ENCODE measurements around the gene OR2T6.
A peak's percentile ranks its signal among the peaks of the same experiment; 100 is the strongest.
"Not testable (repeated sequence)": the region's sequence is repeated elsewhere in the genome, so short reads cannot be mapped to it uniquely, and the experiment has no call there.

The OR2T6 gene, protein sequence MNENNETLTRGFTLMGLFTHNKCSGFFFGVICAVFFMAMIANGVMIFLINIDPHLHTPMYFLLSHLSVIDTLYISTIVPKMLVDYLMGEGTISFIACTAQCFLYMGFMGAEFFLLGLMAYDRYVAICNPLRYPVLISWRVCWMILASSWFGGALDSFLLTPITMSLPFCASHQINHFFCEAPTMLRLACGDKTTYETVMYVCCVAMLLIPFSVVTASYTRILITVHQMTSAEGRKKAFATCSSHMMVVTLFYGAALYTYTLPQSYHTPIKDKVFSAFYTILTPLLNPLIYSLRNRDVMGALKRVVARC
- 0 reads per million in 3 experiments for total RNA-seq

DNA sequence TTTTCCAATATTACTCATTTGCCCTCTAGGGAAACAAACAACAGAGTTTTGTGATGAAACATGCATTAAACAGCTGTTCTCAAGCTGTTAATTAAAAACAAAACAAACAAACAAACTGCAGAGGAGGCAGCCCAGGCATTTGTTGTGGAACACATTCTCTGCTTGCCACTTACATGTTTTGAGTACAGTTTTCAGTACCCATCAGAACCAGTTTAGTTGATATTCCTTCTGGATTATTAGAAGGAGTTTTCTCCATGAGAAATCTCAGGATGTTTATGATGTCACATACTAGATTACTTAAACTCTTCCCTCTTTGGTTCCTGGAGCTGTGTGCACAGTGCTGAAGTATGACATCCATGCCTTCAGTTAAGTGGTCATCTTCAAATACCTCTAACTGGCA is at the start of gene OR2T6:
OR2T6 (plus strand) TSS at position 301 of the 400 bp plus-strand sequence. CDS start 11,863 bp downstream, outside the sequence.
- DNase-seq, result no peak

DNA sequence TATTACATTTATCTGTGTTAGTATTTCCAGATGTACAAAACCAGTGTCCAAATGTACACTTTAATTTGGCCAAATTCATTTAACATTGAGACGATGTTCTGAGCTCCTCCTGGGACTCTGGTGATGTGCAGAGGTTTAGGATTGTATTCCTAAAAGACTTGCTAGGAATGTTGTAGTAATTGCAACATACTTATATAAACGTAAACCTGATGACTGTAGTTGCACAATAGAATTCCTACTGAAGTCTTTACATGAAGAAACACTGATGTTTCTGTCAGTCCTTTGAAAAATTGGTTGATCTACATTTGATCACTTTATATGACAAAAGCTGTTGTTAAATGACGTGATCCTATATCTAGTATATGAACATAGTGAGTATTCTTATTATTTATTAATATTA is 32.1 kb upstream of the OR2T6 start:
- DNase-seq, result no peak

DNA sequence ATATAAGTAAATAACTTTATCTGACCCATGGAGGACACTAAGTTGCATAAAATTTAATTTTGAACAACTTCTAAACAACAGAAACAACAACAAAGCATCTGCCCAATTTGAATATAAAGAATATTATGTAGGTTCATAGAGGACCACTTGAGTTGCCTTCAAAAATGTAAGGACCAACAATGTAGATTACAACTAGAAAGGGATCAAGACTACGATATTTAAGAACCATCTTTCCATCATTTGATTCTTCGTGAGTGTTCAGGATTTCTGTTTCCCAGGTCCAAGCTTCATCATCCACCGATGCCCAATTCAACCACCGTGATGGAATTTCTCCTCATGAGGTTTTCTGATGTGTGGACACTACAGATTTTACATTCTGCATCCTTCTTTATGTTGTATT is 27.1 kb upstream of the OR2T6 start, which contains the start of gene OR14C36:
OR14C36 (plus strand) TSS at position 301 of the 400 bp plus-strand sequence; CDS start at position 301, 0 bp downstream.
- DNase-seq, result no peak

DNA sequence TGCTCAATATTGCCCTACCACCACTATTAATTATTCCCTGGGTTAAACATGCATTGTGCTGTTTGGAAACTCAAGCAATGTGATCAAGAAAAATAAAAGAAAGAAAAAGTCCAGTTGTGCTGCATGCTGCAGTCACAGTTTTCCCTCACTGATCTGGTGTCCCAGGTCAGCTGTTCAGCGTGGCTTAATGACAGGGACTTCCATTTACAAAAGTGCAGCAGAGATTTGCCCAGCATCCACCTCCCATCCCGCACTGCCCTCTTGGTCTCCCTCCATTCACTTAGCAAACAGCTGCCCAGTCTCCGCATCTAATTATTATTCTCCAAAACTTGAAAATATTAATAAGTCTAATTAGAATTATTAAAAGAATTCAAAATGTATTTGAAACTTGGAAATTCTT is 16.1 kb upstream of the OR2T6 start:
- no peak for DNase-seq

DNA sequence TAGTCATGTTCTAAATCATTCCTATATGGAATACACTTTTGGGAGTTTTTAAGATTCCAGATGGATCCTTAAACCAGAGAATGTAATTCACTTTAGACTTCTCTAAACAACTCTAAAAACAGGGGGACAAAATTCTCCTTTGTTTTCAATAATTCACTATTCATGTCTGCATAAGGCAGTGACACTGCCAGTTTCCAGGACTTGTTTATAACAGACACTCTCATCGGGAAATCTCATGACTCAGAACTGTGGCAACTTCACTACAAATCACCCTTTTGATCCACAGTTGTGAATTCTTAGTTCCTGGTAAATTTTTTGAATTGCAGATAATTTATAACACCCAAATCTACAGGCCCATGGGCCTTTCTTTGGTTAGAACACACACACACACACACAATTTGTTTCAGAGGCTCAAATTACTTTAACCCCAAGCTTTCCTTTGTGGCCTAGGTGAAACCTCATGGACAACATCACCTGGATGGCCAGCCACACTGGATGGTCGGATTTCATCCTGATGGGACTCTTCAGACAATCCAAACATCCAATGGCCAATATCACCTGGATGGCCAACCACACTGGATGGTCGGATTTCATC is 14.3 kb upstream of the OR2T6 start, which contains the start of gene OR2T4:
OR2T4 (plus strand) TSS at position 545 of the 595 bp plus-strand sequence; CDS start at position 545, 0 bp downstream.
- no peak for DNase-seq

DNA sequence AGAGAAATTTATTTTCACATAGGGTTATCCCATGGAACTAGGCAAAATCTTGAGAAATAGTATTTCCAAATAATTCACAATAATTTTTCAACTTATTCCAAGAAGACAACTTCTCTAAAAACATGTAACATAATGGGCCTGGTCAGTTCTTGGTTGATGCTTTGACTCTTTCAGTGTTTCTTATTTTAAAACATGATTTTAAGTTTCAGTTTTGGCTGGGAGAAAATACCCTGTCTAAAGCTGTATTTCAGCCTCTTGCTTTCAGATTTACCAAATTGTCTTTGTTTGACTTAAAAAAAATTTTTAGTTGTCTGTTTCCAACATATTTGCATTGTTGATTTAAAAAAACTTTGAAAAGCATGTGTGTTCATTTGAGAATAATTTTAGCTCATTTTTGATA is 8.9 kb upstream of the OR2T6 start:
- no peak for DNase-seq

DNA sequence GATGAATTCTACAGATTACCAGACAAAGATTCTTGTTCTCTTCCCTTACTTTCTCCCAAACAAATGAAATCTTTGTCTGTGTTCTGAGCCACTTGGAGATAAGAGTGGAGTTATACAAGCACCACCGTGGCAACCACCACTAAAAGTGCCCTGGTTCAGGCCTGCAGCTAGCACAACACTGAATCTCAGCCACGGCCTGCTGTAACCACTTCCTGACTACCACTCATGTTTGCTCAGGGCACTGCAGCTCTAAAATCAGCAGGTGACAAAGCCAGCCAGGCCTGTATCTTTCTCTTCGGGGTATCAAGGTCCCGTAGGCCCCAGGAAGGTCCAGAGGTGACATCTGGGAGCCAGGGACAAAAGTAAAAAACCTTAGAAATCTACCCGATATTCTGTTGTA is 3.2 kb upstream of the OR2T6 start:
- DNase-seq, result no peak

DNA sequence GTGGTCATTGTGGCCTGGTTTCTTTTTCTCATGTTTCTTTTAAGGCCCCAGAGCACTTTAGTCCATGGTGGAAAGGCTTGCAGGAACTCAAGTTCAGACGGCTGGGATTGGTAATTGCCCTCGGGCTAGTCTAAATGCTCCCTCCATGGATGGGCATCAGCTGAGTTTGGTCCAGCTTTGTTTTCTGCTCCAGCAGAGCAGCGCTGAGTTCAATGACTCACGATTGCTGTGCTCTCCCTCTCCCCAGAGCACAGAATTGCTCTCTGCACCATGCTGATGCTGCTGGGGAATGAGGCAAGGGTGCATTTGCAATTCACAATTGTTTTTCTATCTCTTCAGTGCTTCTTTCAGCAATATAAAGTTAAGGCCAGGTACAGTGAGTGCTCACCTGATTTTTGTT is 1.8 kb upstream of the OR2T6 start:
- DNase-seq, result no peak

DNA sequence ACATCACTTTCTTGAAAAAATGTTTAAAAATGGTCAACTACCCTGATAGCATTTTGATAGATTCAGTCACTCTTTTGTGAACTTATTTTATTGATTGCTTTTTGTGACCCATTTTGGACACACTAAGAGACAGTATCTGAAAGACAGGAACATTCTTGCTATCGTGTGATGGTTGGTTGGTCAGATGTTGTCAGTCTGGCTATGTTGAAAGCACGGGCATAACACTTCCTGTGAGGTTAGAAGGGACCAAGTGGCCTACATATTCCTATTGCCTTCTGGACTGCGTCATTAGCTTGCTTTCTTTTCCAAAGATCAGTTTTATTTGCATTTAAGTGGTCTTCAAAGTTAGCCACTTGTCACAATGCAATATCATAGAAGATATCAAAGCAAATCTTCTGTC is 1.4 kb downstream of the OR2T6 start:
- no peak for DNase-seq

DNA sequence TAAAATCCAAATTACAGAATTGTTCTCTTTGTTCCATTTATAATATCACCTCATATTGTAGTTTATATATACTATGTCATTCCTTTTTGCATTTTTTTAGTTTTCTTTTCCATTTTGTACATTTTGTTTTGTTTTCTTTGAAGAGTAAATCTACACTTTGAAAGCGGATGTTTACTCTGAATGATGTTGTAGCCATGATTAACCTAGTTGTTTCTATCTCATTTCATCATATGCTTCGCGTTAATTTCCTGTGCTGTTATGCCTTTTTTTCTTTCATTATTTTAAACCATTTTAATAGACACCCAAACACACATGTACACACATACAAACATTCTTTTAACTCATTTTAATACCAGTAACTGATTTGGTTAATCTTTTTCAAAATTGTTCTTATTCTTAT is 5.3 kb downstream of the OR2T6 start:
- DNase-seq, result no peak

DNA sequence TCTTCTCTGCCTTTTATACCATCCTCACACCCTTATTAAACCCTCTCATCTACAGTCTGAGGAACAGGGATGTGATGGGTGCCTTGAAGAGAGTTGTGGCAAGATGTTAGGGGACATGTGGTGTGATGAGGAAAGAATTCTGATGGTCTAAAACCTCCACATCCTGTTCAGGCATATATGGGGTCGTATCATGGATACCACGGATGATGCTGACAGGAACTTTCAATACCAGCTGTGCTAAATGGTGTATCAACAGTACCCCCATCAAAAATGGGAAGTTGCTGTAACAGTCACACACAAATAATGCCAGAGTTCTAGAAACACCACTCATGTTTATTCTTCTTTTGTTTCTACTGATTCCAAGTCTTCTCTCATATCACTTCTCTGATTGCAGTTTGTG is 12.9 kb downstream of the OR2T6 start:
- no peak for DNase-seq

DNA sequence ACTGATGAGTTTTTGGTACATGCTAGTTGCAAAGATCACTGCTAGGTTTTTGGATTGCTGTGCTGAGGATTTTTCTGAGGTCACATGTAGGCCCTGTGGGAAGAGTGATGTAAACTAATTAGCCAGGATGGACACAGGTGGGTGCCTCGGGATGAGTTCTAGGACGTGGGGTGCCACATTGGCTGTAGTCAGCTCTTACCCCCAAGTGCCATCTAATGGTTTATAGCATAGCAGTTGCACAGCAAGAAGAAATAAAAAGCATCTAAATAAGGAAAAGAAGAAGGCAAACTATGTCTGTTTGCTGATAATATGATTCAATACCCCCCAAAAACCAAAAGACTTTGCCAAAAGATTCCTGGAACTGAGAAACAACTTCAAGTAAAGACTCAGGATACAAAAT is 17.5 kb downstream of the OR2T6 start:
- DNase-seq, result no peak

DNA sequence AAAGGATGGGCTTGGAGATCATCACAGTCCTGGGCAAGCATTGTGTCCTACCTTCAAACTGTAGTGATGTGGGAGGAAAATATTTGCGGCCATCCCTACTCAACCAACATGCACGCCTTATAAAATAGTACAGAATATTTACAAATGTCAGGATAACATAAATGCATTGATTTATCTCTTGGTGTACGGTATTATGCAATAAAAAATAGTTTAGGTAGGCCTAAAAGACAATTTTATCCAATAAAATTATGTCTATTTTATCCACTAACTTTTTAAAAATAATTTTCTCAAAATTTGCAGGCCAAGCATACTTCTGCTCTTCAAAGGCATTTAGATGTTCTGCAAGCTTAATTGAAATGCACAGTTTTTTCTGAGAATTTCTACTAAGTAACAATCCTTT is 27.2 kb downstream of the OR2T6 start, which contains the start of gene OR2T1:
OR2T1 (plus strand) TSS at position 301 of the 400 bp plus-strand sequence. CDS start 3,100 bp downstream, outside the sequence.
- no peak for DNase-seq

DNA sequence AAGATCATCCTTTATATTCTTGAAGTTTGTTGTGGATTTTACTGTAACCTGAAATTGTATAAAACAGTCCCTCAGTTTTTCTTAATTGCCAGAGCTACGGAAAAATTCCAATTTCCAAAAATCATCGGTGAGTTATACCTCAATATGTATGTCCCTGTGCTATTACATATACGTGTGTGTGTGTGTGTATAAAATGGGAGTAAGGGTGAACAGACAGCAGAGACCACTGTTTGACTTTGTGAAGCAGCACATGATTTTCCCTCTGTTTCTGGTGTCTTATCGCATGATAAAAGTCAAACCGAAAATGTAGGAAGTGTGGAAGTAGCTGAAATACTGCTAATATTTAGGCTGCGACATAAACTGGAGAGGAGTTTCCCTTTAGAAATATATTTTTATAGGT is 28.5 kb downstream of the OR2T6 start:
- peak; percentile 17 for DNase-seq

DNA sequence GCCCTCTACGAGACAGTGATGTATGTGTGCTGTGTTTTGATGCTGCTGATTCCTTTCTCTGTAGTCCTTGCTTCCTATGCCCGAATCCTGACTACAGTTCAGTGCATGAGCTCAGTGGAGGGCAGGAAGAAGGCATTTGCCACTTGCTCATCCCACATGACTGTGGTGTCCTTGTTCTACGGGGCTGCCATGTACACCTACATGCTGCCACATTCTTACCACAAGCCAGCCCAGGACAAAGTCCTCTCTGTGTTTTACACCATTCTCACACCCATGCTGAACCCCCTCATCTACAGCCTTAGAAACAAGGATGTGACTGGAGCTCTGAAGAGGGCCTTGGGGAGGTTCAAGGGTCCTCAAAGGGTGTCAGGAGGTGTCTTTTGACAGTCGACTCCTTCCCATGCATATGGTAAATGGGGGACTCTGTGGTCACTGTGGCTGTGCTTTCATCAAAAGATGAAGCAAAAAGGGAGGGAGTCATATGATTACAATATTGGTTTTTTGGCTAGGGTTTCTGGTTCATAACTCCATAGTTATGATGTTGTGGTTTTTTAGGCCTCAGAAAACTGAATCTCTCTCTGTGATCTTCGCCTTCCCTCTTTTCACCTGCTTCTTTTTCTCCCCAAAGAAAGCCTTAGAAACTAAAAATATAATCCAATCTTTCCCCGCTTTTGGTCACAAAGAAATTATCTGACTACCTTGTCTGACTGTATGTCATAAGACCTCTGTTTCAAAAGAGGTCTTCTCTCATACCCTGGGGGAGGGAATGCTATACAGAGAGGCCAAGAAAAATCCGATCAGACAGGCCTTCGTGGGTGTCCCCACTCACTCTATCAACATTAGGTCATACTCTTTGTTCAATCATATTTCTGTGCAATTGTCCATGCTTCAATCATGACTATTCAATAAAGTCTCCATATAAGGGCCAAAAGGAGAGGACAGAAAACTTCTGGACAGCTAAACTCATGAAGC is 31.5 kb downstream of the OR2T6 start:
- DNase-seq, result no peak

DNA sequence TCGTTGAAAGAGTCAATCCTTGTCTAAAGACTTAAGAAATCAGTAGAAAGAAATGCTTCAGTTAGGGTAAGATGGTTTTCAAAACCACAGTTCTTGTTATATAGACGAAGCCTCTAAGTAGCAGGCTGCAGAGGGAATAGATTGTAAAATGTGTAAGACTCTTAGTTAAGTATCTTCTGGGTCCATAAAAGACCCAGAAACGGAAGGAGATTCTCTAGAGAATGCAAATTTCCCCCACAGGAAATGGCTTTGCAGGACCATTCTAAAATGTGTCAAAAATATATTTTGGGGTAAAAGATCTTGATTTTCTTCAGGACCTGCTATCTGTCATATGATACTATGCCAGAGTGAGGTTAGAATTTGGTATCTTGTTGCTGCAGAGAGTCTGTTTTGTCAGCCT is 40.7 kb downstream of the OR2T6 start:
- no peak for DNase-seq

DNA sequence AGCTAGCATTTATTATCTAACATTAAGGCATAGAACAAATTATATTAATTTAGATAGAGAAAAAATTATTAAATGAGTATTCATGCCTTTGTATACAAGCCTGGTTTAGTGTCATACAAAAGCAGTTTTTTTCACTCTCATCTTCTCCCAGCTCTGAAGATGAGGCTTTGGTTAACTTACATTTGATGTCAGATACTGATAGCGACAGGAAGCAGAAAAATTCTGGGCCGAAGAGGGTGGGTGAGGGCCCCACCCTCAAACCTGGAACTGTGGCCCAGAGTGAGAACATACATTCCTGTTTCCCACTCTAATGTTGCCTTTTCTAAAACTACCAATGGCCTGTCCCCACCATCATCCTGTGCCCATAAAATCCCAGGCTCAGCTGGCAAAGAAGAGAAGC is 42.3 kb downstream of the OR2T6 start:
- DNase-seq, result no peak

DNA sequence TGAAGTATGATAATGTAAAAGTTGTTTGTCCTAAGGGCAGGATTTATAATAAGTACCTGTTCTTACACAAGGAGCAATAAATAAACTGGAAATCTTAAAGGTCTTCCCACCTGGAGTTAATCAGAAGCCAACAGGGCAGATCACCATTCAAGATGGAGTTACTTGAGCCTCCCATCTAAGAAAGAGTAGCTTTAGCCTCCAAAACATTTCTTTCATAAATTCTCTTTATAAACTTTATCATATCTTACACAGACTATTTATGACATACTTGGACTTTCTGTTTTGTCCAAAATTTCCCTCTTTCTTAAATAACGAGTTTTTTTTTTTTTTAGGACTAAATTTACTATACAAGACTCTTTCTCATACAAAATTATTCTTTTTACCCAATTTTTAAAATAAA is 45.8 kb downstream of the OR2T6 start:
- DNase-seq, result no peak

DNA sequence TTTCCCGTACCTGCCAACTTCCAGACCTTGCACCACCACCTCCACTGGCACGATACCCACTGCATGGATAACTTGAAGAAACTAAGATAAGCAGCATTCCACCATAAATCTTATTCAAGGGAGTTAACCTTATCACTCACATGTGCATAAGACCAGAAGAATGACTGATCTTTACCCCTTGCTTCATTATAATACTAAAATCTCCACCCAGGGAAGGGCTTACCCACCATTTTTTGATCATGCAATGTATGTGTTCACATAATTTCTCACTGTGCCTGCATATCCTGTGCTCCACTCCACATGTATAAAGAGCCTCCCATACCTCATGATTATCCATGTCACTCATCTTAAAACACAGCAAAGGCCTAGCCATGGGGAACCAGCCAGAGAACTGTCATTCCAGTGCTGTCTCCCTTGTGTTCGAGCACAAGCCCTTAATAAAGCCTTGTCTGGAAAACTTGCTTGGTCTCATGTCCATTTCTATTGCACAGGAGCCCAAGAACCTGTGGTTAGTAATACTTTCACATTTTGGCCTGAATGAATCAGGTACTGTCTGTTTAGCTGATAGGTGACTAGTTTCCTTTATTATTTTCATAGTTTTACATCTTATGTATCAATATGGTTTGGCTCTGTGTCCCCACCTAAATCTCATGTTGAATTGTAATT is 52.1 kb downstream of the OR2T6 start:
- not testable (repeated sequence) for DNase-seq

DNA sequence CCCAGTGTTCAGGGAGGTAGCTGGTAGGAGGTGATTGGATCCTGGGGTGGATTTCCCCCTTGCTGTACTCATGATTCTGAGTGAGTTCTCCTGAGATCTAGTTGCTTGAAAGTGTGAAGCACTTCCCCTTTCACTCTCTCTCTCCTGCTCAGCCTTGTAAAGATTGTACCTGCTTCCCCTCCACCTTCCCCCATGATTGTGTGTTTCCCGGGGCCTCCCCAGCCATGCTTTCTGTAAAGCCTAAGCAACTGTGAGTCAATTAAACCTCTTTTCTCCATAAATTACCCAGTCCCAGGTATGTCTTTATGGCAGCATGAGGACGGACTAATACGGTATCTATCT is 52.6 kb downstream of the OR2T6 start:
- not testable (repeated sequence) for DNase-seq

DNA sequence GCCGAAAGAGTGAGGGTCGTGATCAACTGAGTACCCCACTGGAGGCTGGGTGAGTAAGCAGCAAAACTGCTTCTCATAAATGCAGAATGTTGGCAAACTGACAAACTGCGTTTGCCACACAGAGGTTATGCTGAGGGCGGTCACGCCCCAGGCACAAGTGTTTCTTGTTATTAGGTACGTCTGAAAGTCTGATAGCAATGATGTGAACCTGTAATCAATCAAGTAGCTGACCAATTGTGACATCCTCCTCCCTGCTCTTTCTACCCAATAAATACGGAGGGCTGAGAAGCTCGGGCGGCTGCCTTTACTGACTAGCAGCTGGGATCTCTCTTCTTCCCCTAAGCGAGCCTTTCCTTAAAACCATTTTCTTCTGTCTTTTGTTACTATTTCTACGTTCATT is 56.1 kb downstream of the OR2T6 start:
- not testable (repeated sequence) for DNase-seq

DNA sequence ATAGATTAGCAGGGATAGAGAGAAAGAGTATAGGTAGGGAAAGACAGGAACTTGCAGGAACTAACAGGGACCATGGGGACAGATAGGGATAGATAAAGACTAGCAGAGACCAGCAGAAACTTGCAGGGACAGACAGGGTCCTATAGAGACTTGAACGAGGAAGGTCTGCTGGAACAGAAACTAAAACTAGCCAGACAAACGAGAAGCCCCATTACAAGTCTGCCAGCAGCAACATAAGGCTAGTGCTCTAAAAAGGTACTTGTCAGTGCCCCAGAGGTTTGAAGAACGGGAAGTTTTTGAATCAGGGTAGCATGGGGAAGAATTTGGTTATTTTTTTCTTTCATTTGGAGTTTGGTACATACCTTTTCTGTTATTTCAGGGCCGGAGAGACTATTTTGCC is 56.7 kb downstream of the OR2T6 start:
- DNase-seq, result not testable (repeated sequence)
